22Rv1 (cell line): ENCODE measurements around the gene CHM.

Source experiments
- CTCF ChIP-seq: fragments of 450-650 bp; IDR thresholded peaks from 2 replicates; pipeline ENCODE4 v1.5.1; 2017; ENCODE audit warnings: mild to moderate bottlenecking
- ZFX ChIP-seq: fragments of 450-650 bp; IDR thresholded peaks from 2 replicates; pipeline ENCODE4 v1.6.1; 2017; ENCODE audit warnings: antibody characterized with exemption, borderline replicate concordance

- no peak for TF ChIP-seq CTCF
- TF ChIP-seq ZFX = no peak
These were observed 32.9 kb downstream of the CHM start for GRCh38 chrX:86014421-86014820.
